ENCODE data around the gene OTOS.

OTOS gene

GRCh38 chr2:240111253-240111652, 29.2 kb downstream of the OTOS start:
- no peak for DNase-seq

GRCh38 chr2:240109386-240109785, 31.1 kb downstream of the OTOS start:
- DNase-seq, result no peak

GRCh38 chr2:240107477-240107796, 33.0 kb downstream of the OTOS start:
- DNase-seq, result no peak

- no peak for DNase-seq
Observed at GRCh38 chr2:240106765-240107476, 33.5 kb downstream of the OTOS start.

DNA sequence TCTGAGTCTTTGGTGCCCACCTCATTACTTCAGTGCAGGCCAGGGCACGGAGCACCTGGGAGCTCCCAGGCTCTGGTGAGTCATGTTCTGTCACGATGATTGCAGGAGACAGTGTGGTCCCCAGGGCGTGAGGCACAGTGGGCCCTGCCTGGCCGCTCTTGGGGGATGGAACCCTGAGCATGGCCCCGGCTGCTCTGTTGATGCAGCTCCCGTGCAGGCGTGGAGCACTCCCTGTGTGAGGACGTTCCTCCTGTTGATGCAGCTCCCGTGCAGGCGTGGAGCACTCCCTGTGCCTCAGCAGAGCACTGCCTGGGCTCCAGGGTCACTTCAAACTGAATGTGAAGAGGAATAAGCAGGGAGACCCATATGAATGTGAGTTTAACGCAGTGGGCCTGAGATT, 34.5 kb downstream of the OTOS start:
- DNase-seq, result no peak

- DNase-seq, result no peak
Observed at GRCh38 chr2:240103136-240103535, 37.3 kb downstream of the OTOS start.

DNA sequence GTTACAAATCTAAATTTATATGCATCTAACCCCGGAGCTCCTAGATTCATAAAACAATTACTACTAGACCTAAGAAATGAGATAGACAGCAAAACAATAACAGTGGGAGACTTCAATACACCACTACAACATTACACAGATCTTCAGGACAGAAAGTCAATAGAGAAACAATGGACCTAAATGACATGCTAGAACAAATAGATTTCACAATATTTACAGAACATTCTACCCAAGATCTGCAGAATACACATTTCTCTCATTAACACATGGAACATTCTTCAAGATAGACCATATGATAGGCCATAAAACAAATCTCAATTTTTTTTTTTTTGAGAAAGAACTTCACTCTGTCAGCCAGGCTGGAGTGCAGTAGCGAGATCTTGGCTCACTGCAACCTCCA, 42.1 kb downstream of the OTOS start:
- no peak for DNase-seq

- no peak for DNase-seq
Observed at GRCh38 chr2:240095556-240096523, 44.6 kb downstream of the OTOS start.

DNA sequence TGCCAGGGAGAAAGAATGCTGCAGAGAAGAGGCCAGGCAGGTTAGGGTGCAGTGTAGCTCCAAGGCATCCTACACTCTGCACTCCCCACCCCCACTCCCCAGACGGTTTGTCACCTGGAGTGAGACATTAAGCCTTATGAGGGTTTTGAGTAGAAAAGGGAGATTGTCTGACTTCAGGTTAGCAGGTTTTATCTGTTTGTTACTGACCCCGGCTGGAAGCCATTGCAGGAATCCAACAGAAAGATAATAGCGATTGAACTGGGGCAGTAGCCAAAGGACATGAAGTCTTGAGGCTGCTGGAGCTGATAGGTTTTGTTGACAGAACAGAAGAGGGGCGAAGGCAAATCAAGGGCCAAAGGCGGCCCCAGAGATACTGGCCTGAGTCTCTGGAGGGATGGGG, 51.2 kb downstream of the OTOS start:
- no peak for DNase-seq
